CD4-positive, alpha-beta T cell (primary cell): ENCODE measurements around the gene APOBEC3G. TPM values are rescaled to one million over a fixed set of nuclear protein-coding genes. Genes with fewer than 3 reads are reported as not detected.

ENCODE experiments used
- ATAC-seq: fragments of 200-7000 bp; cut with Tn5 transposase; one replicate; pipeline ENCODE4 v1.10.0; 2022; ENCODE audit warnings: mild to moderate bottlenecking; ENCODE audit not compliant: poor library complexity
- CTCF ChIA-PET: fragments of 350-600 bp; sonication (Branson Sonifier 250); formaldehyde crosslinking; loops from one replicate; lab custom pipeline; 2021; ENCODE audit warnings: antibody characterized with exemption, inconsistent platforms; lab: Charles Lee
- POLR2A ChIA-PET: fragments of 350-600 bp; sonication (Branson Sonifier 250); formaldehyde crosslinking; loops from one replicate; lab custom pipeline; 2021; ENCODE audit warnings: antibody characterized with exemption, inconsistent platforms; lab: Charles Lee
- DNase-seq, 14 experiments: peaks; one replicate each; pipeline ENCODE4 v3.0.0-alpha.2; 2013 to 2020; ENCODE audit warnings: mixed read lengths in 2 of 14
- H3K27ac ChIP-seq, 2 donors: one replicate each; pipeline versions ENCODE4 v1.5.1 to v1.7.0; 2013; ENCODE audit warnings: low read length in 2 of 2, low read depth in 1 of 2, mild to moderate bottlenecking in 1 of 2
- H3K27me3 ChIP-seq, 2 experiments: 1 replicate in 1 of 2; 2 replicates in 1 of 2; pipeline versions ENCODE4 v1.6.1 to v1.7.0; 2013; ENCODE audit warnings: low read length in 2 of 2, control low read depth in 1 of 2, mild to moderate bottlenecking in 1 of 2, moderate library complexity in 1 of 2; ENCODE audit not compliant: insufficient read depth in 2 of 2, control insufficient read depth in 1 of 2
- H3K36me3 ChIP-seq: one replicate; pipeline ENCODE4 v1.6.1; 2013; ENCODE audit warnings: low read length, control low read depth; ENCODE audit not compliant: insufficient read depth
- H3K4me1 ChIP-seq: one replicate; pipeline ENCODE4 v1.6.1; 2013; ENCODE audit warnings: low read length, control low read depth; ENCODE audit not compliant: insufficient read depth
- H3K4me3 ChIP-seq: one replicate; pipeline ENCODE4 v1.5.1; 2013; ENCODE audit warnings: mild to moderate bottlenecking, low read length, moderate library complexity
- H3K9me3 ChIP-seq, 2 experiments: 1 replicate in 1 of 2; 2 replicates in 1 of 2; pipeline versions ENCODE4 v1.6.1 to v1.7.0; 2013; ENCODE audit warnings: low read length in 2 of 2, mild to moderate bottlenecking in 2 of 2, control low read depth in 1 of 2, moderate library complexity in 1 of 2; ENCODE audit not compliant: control insufficient read depth in 1 of 2, insufficient read depth in 1 of 2
- H3K27ac Mint-ChIP-seq: one replicate; pipeline ENCODE4 v1.8.0; 2020; ENCODE audit warnings: mixed read lengths
- H3K27me3 Mint-ChIP-seq: one replicate; pipeline ENCODE4 v1.8.0; 2021; ENCODE audit warnings: mixed read lengths
- H3K36me3 Mint-ChIP-seq: one replicate; pipeline ENCODE4 v1.8.0; 2021; ENCODE audit warnings: low read depth, mixed read lengths
- H3K4me1 Mint-ChIP-seq: one replicate; pipeline ENCODE4 v1.8.0; 2021; ENCODE audit warnings: low read depth, mixed read lengths
- H3K4me3 Mint-ChIP-seq: one replicate; pipeline ENCODE4 v1.8.0; 2020; ENCODE audit warnings: mild to moderate bottlenecking, mixed read lengths
- H3K9me3 Mint-ChIP-seq: one replicate; pipeline ENCODE4 v1.8.0; 2020; ENCODE audit warnings: mixed read lengths
- CTCF ChIP-seq: fragments of 200-600 bp; IDR thresholded peaks from one replicate; pipeline ENCODE4 v1.8.0; 2022; ENCODE audit warnings: antibody characterized with exemption, mild to moderate bottlenecking
- intact Hi-C, 2 experiments: fragments of 100-400 bp; cut with DNase I in 1 of 2; cut with micrococcal nuclease in 1 of 2; formaldehyde crosslinking; loops; one replicate each; pipeline versions ENCODE4 v1.15.1 to v1.9.0; 2023 to 2025; cut with DNase I, micrococcal nuclease
- total RNA-seq, 174 experiments: library from RNA in 2 of 174; stranded (reverse) in 2 of 174; gene quantifications; one replicate each; pipeline ENCODE4 v1.2.3 and lab custom pipeline; 2021 to 2026

Gene APOBEC3G
- total RNA-seq, 2 experiments from 2014 or later: 18.8 to 20.6 TPM

- ATAC-seq (no peak), DNase-seq (no peak)
- no peak overlapping the region for H3K27ac ChIP-seq
- ChIA-PET CTCF (interaction anchor here (2.0 kb wide), 1 partner anchor 183 kb away, joined by 9 read pairs; no protein-coding TSS in a partner anchor), POLR2A (interaction anchor here (1.3 to 2.0 kb wide), 2 partner anchors 8 to 185 kb away, joined by 3 to 10 read pairs; partner anchors contain the start of gene RPL3)
- no peaks in the 10 kb centered on the region for H3K27me3 Mint-ChIP-seq
- no peak overlapping the region for H3K27ac Mint-ChIP-seq
- H3K27me3 ChIP-seq: no peaks in the 10 kb centered on the region
- peaks cover 5% of the 10 kb centered on the region for H3K4me1 Mint-ChIP-seq
- no peaks in the 10 kb centered on the region for H3K9me3 ChIP-seq
- H3K36me3 ChIP-seq: peaks cover 50% of the 10 kb centered on the region
- H3K4me1 ChIP-seq: no peaks in the 10 kb centered on the region
- H3K36me3 Mint-ChIP-seq: peaks cover 41% of the 10 kb centered on the region
- no peak overlapping the region for H3K4me3 ChIP-seq
- H3K4me3 Mint-ChIP-seq: no peak overlapping the region
- intact Hi-C loops: no loop called here
- TF ChIP-seq CTCF: no peak
- H3K9me3 Mint-ChIP-seq: no peaks in the 10 kb centered on the region
These were observed 56.8 kb downstream of the APOBEC3G start for GRCh38 chr22:39133871-39134270.

GRCh38 chr22:39134366-39135091 is 57.5 kb downstream of the APOBEC3G start:
- H3K36me3 Mint-ChIP-seq: peaks cover 41% of the 10 kb centered on the region
- no peaks in the 10 kb centered on the region for H3K4me1 ChIP-seq
- H3K4me3 Mint-ChIP-seq: no peak overlapping the region
- peaks cover 52% of the 10 kb centered on the region for H3K36me3 ChIP-seq
- no peak overlapping the region for H3K27ac ChIP-seq
- H3K4me3 ChIP-seq: no peak overlapping the region
- H3K27me3 Mint-ChIP-seq: no peaks in the 10 kb centered on the region
- no peaks in the 10 kb centered on the region for H3K27me3 ChIP-seq
- TF ChIP-seq CTCF: no peak
- ChIA-PET CTCF (interaction anchor here (1.2 to 2.0 kb wide), 2 partner anchors 182 to 185 kb away, joined by 6 to 9 read pairs; partner anchors contain the start of gene RPL3), POLR2A (interaction anchor here (0.6 to 2.0 kb wide), 5 partner anchors 8 to 184 kb away, joined by 3 to 10 read pairs (median 3); partner anchors contain the start of gene RPL3)
- ATAC-seq: no peak
- H3K9me3 Mint-ChIP-seq: no peaks in the 10 kb centered on the region
- DNase-seq: peak in 1 of 14 experiments; percentile 21
- no peak overlapping the region for H3K27ac Mint-ChIP-seq
- no peaks in the 10 kb centered on the region for H3K9me3 ChIP-seq
- peaks cover 5% of the 10 kb centered on the region for H3K4me1 Mint-ChIP-seq
- intact Hi-C loops: no loop called here

DNA sequence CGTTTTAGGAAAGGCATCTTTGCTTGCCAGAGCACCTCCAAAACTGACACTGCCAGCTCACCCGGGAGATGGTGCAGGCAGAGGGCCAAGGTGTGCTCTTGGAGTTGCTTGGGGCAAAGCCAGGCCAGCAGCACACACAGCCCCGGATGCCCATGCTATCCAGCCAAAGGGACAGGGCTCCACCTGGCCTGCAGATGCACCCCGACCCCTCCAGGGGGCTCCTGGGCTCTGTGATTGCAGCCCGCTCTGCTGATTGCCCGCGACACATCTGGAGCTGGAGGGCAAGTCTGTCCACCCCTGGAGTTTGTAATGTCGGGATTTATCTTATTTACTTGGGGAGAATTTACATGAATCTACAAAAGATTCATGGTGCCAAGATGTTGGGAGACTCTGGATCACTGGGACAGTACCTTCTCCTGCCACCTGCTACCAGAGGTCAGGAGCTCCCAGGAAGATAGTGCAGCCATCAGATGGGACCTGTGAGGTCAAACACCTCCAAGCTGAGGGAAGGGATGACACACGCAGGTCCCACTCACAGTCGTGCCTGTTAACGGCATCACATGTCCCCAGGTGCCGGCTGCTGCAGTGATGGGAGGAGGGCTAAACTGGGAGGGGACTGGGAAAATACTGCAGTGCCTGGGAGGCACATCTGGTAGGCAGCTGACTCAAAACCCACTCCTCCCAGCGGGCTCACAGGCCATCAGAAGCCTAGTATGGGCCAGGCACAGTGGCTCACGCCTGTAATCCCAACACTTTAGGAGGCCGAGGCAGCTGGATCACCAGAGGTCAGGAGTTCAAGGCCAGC is 58.2 kb downstream of the APOBEC3G start:
- Mint-ChIP-seq H3K27me3 (no peaks in the 10 kb centered on the region), H3K27ac (no peak overlapping the region), H3K4me1 (peaks cover 5% of the 10 kb centered on the region), H3K9me3 (no peaks in the 10 kb centered on the region), H3K4me3 (no peak overlapping the region), H3K36me3 (peaks cover 47% of the 10 kb centered on the region)
- ChIA-PET CTCF (interaction anchor here (0.6 to 2.0 kb wide), 4 partner anchors 19 to 184 kb away, joined by 3 to 9 read pairs (median 6); partner anchors contain the start of gene RPL3), POLR2A (interaction anchor here (1.0 to 2.0 kb wide), 4 partner anchors 8 to 184 kb away, joined by 3 to 10 read pairs (median 4); partner anchors contain the start of gene RPL3)
- DNase-seq: peak in 13 of 14 experiments; percentile 32 to 63 (median 42)
- peak; percentile 73 for ATAC-seq
- TF ChIP-seq CTCF: peak; percentile 34
- Histone ChIP-seq H3K4me1 (no peaks in the 10 kb centered on the region), H3K27ac (no peak overlapping the region), H3K36me3 (peaks cover 52% of the 10 kb centered on the region), H3K9me3 (no peaks in the 10 kb centered on the region), H3K27me3 (no peaks in the 10 kb centered on the region), H3K4me3 (no peak overlapping the region)
- intact Hi-C loops: no loop called here
